ENCODE measurements around the gene NTSR1. TPM values are rescaled to one million over a fixed set of nuclear protein-coding genes. Genes with fewer than 3 reads are reported as not detected.
A peak's percentile ranks its signal among the peaks of the same experiment; 100 is the strongest.

Gene NTSR1
- total and polyA plus RNA-seq, 7 experiments from 2014 or later = 0.11 to 0.78 (median 0.14) TPM; not detected in 3

DNA sequence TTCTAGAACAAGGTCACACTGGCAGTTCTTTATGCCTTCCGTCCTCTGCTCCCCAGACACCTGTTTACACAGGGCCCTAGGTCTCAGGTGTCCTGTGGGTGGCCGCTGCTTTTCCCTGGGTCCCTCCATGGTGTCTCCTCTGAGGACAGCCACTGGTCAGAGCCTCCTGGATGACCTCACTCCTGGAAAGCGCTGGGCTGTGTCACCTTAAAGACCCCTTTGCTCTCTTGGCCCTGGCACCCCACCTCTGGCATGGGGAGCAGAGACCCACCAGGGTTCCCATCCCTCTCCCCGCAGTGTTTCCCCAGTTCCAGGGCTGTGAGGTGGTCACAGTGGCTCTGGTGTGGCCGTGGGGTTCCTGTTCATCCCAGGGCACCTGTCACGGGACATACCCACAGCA lies 33.9 kb downstream of the NTSR1 start:
- H3K27me3 Mint-ChIP-seq = peaks cover 0 to 30% (median 0%) of the 10 kb centered on the region in 5 donors
- DNase-seq = no peak

DNA sequence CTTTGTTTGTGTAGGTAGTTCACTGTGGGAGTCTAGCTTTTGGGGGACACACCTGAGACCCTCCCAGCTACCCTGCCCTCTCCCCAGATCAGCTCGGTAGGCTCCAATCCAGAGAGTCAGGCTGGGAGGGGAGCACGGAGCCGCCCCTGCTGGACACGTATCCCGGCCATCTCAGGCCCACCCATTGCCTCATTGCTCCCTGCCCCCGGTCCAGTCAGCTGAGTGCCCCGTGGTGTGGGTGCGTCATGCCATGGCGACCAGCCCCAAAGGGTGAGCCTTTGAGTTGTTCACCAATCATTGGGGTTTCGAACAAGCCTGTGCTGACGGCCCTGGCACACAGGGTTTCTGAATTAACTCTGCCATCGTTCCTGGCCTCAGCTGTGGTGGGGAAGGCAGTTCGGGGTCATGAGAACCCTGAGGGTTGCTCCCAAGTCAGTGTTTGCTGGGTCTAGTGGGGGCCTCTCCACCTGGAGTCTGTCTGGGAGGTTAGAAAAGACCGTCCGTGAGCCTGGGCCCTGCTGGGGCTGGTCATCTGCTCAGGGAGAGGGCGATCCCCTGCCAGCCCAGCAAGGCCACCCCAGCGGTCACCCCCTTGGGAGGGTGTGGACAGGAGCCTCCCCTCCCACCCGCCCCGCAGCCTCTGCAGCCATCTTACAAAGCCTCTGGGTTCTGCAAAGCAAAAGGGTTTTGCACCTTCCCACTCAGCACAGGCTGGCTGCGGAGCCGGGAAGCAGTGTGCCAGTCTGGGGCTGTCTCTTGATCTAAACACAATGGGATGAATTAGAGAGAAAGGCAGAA lies 34.5 kb downstream of the NTSR1 start:
- no peak for ATAC-seq
- intact Hi-C loops (cut with micrococcal nuclease) = no loop called here
- no peak overlapping the region for H3K4me3 ChIP-seq (ENCODE audit: low read length)
- Mint-ChIP-seq H3K27me3 (peaks cover 0 to 32% (median 0%) of the 10 kb centered on the region in 5 donors), H3K9me3 (no peaks in the 10 kb centered on the region), H3K27ac (peak overlapping the region in 2 of 9 donors; percentile 11 to 86), H3K36me3 (peaks cover 0 to 4% (median 0%) of the 10 kb centered on the region in 5 donors), H3K4me1 (peaks cover 16 to 48% (median 36%) of the 10 kb centered on the region in 7 donors), H3K4me3 (peak overlapping the region in 1 of 10 donors; percentile 49)
- no peaks in the 10 kb centered on the region for H3K36me3 ChIP-seq (ENCODE audit: control insufficient read depth in 2 of 3, insufficient read depth in 3 of 3, low read length in 3 of 3)
- H3K27me3 ChIP-seq (ENCODE audit: control insufficient read depth in 2 of 2, insufficient read depth in 2 of 2, low read length in 2 of 2) = no peaks in the 10 kb centered on the region
- CTCF ChIA-PET = no interaction called here
- DNase-seq = no peak
- H3K27ac ChIP-seq (ENCODE audit: low read depth, low read length) = no peak overlapping the region
- H3K4me1 ChIP-seq (ENCODE audit: control insufficient read depth in 2 of 2, insufficient read depth in 2 of 2, low read length in 2 of 2) = peaks cover 38 to 60% of the 10 kb centered on the region in 2 donors
- POLR2A ChIA-PET = no interaction called here
- H3K9me3 ChIP-seq (ENCODE audit: control insufficient read depth in 2 of 3, low read length in 3 of 3) = no peaks in the 10 kb centered on the region

More for the DNA sequence above, 33.9 kb downstream of the NTSR1 start:
- H3K27ac ChIP-seq (ENCODE audit: low read depth, low read length) = no peak overlapping the region
- POLR2A ChIA-PET = no interaction called here
- intact Hi-C loops (cut with micrococcal nuclease) = no loop called here
- no peaks in the 10 kb centered on the region for H3K9me3 Mint-ChIP-seq
- ATAC-seq = no peak
- peak overlapping the region in 3 of 9 donors; percentile 11 to 96 (median 86) for H3K27ac Mint-ChIP-seq
- CTCF ChIA-PET = no interaction called here
- H3K36me3 Mint-ChIP-seq = peaks cover 0 to 4% (median 0%) of the 10 kb centered on the region in 5 donors
- no peak overlapping the region for H3K4me3 ChIP-seq (ENCODE audit: low read length)
- no peaks in the 10 kb centered on the region for H3K36me3 ChIP-seq (ENCODE audit: control insufficient read depth in 2 of 3, insufficient read depth in 3 of 3, low read length in 3 of 3)
- peaks cover 16 to 48% (median 36%) of the 10 kb centered on the region in 7 donors for H3K4me1 Mint-ChIP-seq
- H3K4me3 Mint-ChIP-seq = no peak overlapping the region
- H3K27me3 ChIP-seq (ENCODE audit: control insufficient read depth in 2 of 2, insufficient read depth in 2 of 2, low read length in 2 of 2) = no peaks in the 10 kb centered on the region
- peaks cover 38 to 60% of the 10 kb centered on the region in 2 donors for H3K4me1 ChIP-seq (ENCODE audit: control insufficient read depth in 2 of 2, insufficient read depth in 2 of 2, low read length in 2 of 2)
- H3K9me3 ChIP-seq (ENCODE audit: control insufficient read depth in 2 of 3, low read length in 3 of 3) = no peaks in the 10 kb centered on the region

DNA sequence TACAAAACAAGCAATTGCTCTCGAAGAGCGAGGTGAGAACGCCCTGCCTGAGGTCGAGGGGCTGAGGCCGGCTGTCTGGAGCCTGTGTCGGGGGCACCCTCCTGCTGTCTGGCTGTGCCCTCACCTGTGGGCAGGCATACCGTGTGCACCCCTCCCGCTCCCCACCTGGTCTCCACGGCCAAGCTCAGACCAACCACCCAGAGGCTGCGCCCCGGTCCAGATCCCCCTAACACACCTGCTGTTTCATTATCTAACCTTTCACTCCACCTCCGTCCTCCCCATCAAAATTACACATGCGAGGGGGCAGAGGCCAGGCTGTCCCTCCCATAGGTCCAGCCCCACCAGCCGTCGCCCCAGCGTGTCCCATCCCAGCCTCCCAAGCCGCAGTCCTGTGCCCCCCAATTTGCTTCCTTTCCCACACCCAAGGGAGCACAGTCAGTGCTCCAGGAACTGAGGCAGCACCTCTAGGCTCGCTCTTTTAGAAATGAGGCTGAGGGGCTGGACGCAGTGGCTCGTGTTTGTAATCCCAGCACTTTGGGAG lies 35.2 kb downstream of the NTSR1 start:
- H3K9me3 Mint-ChIP-seq = no peaks in the 10 kb centered on the region
- H3K27me3 ChIP-seq (ENCODE audit: control insufficient read depth in 2 of 2, insufficient read depth in 2 of 2, low read length in 2 of 2) = no peaks in the 10 kb centered on the region
- H3K9me3 ChIP-seq (ENCODE audit: control insufficient read depth in 2 of 3, low read length in 3 of 3) = no peaks in the 10 kb centered on the region
- no peaks in the 10 kb centered on the region for H3K36me3 ChIP-seq (ENCODE audit: control insufficient read depth in 2 of 3, insufficient read depth in 3 of 3, low read length in 3 of 3)
- peaks cover 0 to 4% (median 0%) of the 10 kb centered on the region in 5 donors for H3K36me3 Mint-ChIP-seq
- H3K27ac ChIP-seq (ENCODE audit: low read depth, low read length) = no peak overlapping the region
- H3K4me3 ChIP-seq (ENCODE audit: low read length) = no peak overlapping the region
- peak overlapping the region in 4 of 9 donors; percentile 20 to 54 (median 32) for H3K27ac Mint-ChIP-seq
- H3K4me1 Mint-ChIP-seq = peaks cover 17 to 47% (median 35%) of the 10 kb centered on the region in 7 donors
- POLR2A ChIA-PET = no interaction called here
- DNase-seq = no peak
- CTCF ChIA-PET = no interaction called here
- no peak for ATAC-seq
- intact Hi-C loops (cut with micrococcal nuclease) = no loop called here
- H3K4me1 ChIP-seq (ENCODE audit: control insufficient read depth in 2 of 2, insufficient read depth in 2 of 2, low read length in 2 of 2) = peaks cover 36 to 58% of the 10 kb centered on the region in 2 donors
- H3K4me3 Mint-ChIP-seq = peak overlapping the region in 1 of 10 donors; percentile 49
- peaks cover 0 to 38% (median 0%) of the 10 kb centered on the region in 5 donors for H3K27me3 Mint-ChIP-seq

DNA sequence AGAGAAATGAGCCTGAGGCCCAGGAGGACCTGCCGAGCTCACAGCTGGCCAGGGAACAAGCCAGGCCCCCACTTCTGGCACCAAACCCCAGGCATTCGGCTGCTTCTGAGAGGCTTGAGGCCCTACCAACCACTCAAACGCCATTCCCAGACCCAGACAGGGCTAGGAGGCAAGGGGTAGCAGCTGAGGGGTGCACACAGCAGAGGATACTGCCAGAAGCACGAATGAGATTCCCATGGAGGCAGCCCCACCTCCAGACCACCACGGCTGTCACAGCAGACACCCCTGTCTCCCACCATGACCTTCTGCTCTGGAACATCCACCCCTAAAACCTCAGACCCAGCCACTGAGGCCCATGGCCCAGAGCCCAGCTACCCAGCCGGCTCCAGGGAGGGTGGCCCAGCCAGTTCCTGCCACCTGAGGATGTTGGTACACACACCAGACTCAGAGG lies 36.1 kb downstream of the NTSR1 start:
- Mint-ChIP-seq H3K4me1 (peaks cover 12 to 37% (median 31%) of the 10 kb centered on the region in 7 donors), H3K9me3 (no peaks in the 10 kb centered on the region), H3K36me3 (peaks cover 0 to 4% (median 0%) of the 10 kb centered on the region in 5 donors), H3K27me3 (peaks cover 0 to 44% (median 0%) of the 10 kb centered on the region in 5 donors), H3K4me3 (peak overlapping the region in 7 of 10 donors; percentile 49 to 77 (median 60)), H3K27ac (peak overlapping the region in 7 of 9 donors; percentile 62 to 92 (median 83))
- Histone ChIP-seq H3K4me1 (ENCODE audit: control insufficient read depth in 2 of 2, insufficient read depth in 2 of 2, low read length in 2 of 2) (peaks cover 27 to 50% of the 10 kb centered on the region in 2 donors), H3K27me3 (ENCODE audit: control insufficient read depth in 2 of 2, insufficient read depth in 2 of 2, low read length in 2 of 2) (no peaks in the 10 kb centered on the region), H3K27ac (ENCODE audit: low read depth, low read length) (no peak overlapping the region), H3K36me3 (ENCODE audit: control insufficient read depth in 2 of 3, insufficient read depth in 3 of 3, low read length in 3 of 3) (no peaks in the 10 kb centered on the region), H3K9me3 (ENCODE audit: control insufficient read depth in 2 of 3, low read length in 3 of 3) (no peaks in the 10 kb centered on the region), H3K4me3 (ENCODE audit: low read length) (no peak overlapping the region)
- ChIA-PET CTCF (no interaction called here), POLR2A (interaction anchor here (0.6 kb wide), 1 partner anchor 25 kb away, joined by 3 read pairs; no protein-coding TSS in a partner anchor)
- intact Hi-C loops (cut with micrococcal nuclease) = no loop called here
- ATAC-seq (no peak), DNase-seq (no peak)

DNA sequence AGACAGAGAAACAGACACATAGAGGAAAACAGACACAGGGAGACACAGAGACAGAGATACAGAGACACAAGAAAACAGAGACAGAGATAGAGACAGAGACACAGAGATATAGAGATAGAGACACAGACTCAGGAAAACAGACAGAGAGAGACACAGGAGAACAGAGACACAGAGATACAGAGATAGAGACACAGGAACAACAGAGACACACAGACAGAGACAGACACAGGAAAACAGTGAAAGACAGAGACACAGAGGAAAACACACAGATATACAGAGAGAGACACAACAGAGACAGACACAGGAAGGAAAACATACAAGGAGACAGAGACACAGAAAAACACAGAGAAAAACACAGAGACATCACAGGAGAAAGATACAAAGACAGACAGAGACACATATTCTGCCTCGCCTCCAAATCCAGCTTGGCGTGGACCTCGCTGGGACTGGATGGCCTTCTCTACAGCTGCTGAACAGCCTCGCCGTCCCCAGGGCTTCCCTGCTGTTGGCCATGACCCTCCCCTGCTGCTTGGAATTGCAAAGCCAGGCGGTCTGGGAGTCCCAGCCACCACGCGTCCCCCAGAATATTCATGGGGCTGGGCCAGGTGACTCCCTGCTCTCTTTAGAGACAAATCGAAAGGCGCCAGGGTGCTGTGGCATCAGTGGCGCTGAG lies 36.8 kb downstream of the NTSR1 start:
- POLR2A ChIA-PET = interaction anchor here (1.3 kb wide), 1 partner anchor 29 kb away, joined by 3 read pairs; no protein-coding TSS in a partner anchor

DNA sequence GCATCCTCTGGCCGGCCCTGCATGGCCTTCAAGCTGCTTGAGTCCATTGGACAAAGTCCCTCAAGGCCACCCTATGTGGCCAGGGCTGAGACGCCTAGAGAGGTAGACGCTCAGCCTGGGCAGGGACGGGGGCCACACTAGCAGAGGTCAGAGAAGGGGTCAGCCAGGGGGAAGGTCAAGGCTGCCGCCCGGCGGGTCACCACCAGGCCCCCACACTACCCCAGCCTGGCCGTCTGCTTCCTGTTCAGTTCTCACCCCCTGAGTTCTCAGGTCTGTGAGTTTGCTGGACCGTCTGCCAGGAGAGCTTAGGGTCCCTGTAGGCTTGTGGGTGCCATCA lies 37.3 kb downstream of the NTSR1 start:
- Mint-ChIP-seq H3K27me3 (peaks cover 0 to 43% (median 3%) of the 10 kb centered on the region in 5 donors), H3K4me1 (peaks cover 10 to 30% (median 21%) of the 10 kb centered on the region in 7 donors), H3K36me3 (peaks cover 0 to 4% (median 0%) of the 10 kb centered on the region in 5 donors), H3K9me3 (no peaks in the 10 kb centered on the region), H3K4me3 (no peak overlapping the region), H3K27ac (peak overlapping the region in 2 of 9 donors; percentile 11 to 85)
- intact Hi-C loops (cut with micrococcal nuclease) = no loop called here
- DNase-seq = no peak
- ChIA-PET POLR2A (interaction anchor here (0.6 to 1.3 kb wide), 2 partner anchors 28 to 664 kb away, joined by 3 read pairs; no protein-coding TSS in a partner anchor), CTCF (interaction anchor here (0.8 kb wide), 1 partner anchor 44 kb away, joined by 5 read pairs; no protein-coding TSS in a partner anchor)
- no peak overlapping the region for H3K4me3 ChIP-seq (ENCODE audit: low read length)
- H3K4me1 ChIP-seq (ENCODE audit: control insufficient read depth in 2 of 2, insufficient read depth in 2 of 2, low read length in 2 of 2) = peaks cover 19 to 41% of the 10 kb centered on the region in 2 donors
- H3K27ac ChIP-seq (ENCODE audit: low read depth, low read length) = no peak overlapping the region
- H3K27me3 ChIP-seq (ENCODE audit: control insufficient read depth in 2 of 2, insufficient read depth in 2 of 2, low read length in 2 of 2) = no peaks in the 10 kb centered on the region
- no peaks in the 10 kb centered on the region for H3K9me3 ChIP-seq (ENCODE audit: control insufficient read depth in 2 of 3, low read length in 3 of 3)
- no peak for ATAC-seq
- no peaks in the 10 kb centered on the region for H3K36me3 ChIP-seq (ENCODE audit: control insufficient read depth in 2 of 3, insufficient read depth in 3 of 3, low read length in 3 of 3)

More for the DNA sequence above, 36.8 kb downstream of the NTSR1 start:
- Mint-ChIP-seq H3K27ac (peak overlapping the region; percentile 9 to 92 (median 83)), H3K4me1 (peaks cover 10 to 31% (median 25%) of the 10 kb centered on the region in 7 donors), H3K4me3 (peak overlapping the region; percentile 7 to 77 (median 54)), H3K36me3 (peaks cover 0 to 4% (median 0%) of the 10 kb centered on the region in 5 donors), H3K27me3 (peaks cover 0 to 43% (median 3%) of the 10 kb centered on the region in 5 donors), H3K9me3 (no peaks in the 10 kb centered on the region)
- Histone ChIP-seq H3K27ac (ENCODE audit: low read depth, low read length) (no peak overlapping the region), H3K27me3 (ENCODE audit: control insufficient read depth in 2 of 2, insufficient read depth in 2 of 2, low read length in 2 of 2) (no peaks in the 10 kb centered on the region), H3K9me3 (ENCODE audit: control insufficient read depth in 2 of 3, low read length in 3 of 3) (no peaks in the 10 kb centered on the region), H3K36me3 (ENCODE audit: control insufficient read depth in 2 of 3, insufficient read depth in 3 of 3, low read length in 3 of 3) (no peaks in the 10 kb centered on the region), H3K4me3 (ENCODE audit: low read length) (no peak overlapping the region), H3K4me1 (ENCODE audit: control insufficient read depth in 2 of 2, insufficient read depth in 2 of 2, low read length in 2 of 2) (peaks cover 24 to 46% of the 10 kb centered on the region in 2 donors)
- CTCF ChIA-PET = no interaction called here
- DNase-seq (no peak), ATAC-seq (no peak)
- intact Hi-C loops (cut with micrococcal nuclease) = no loop called here

Measured in naive thymus-derived CD4-positive, alpha-beta T cell (primary cell).